ENCODE data around the gene LRG1.

LRG1 gene

DNA sequence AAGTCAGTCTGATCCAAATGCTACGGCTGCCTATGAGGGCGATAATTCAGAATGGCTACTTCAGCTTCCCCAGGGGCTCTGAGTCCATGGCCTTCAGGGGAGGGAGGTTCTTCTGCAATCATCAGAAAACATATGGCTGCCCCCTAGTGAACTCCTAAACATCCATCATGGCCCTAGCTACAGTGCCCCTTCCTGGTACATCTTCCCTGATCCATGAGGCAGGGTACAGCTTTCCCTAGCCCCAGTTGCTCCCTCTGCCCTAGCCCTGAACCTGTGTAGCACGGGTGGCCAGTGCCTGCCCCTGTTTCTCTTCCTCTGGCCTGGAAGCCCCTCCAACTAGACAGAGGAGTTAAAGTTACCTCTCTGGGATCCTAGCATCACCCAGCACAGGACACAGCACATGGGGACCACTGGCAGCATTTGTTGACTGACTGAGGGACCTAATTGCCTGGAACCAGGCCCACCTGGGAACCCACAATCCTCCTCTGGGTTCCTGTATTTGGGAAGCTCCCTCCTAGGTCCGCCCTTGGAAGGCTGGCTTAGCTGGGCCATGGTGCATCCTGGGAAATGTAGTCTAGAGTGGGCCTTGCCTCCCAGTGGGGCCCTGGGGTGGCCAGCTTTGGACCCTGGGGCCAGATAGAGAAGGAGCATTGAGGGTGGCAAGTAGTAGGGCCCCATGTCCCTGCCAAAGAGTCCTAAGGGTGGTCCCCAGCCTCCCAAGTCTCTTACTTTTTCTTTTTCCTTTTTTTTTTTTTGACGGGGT lies 37.4 kb upstream of the LRG1 start (continued):
- TF ChIP-seq YY2 (tag by site-specific recombination; IDR thresholded peaks at IDR 0.05) (no peak), ZBTB20 (tag by site-specific recombination; IDR thresholded peaks at IDR 0.05) (peak; percentile 95), HOXA7 (CRISPR knock-in tag; IDR thresholded peaks at IDR 0.05; ENCODE audit: borderline replicate concordance) (no peak), ZNF341 (tag by site-specific recombination; IDR thresholded peaks at IDR 0.05; ENCODE audit: low read depth) (no peak), ZNF354C (tag by site-specific recombination; IDR thresholded peaks at IDR 0.05; ENCODE audit: borderline replicate concordance, low read depth) (no peak), SCRT2 (tag by site-specific recombination; IDR thresholded peaks at IDR 0.05) (no peak), ZNF114 (tag by site-specific recombination; IDR thresholded peaks at IDR 0.05) (no peak), SP2 (tag by site-specific recombination; IDR thresholded peaks at IDR 0.05) (peak; percentile 60), ZNF391 (tag by site-specific recombination; IDR thresholded peaks at IDR 0.05; ENCODE audit: borderline replicate concordance, low read depth) (no peak), ZNF211 (tag by site-specific recombination; IDR thresholded peaks at IDR 0.05; ENCODE audit: low read depth) (no peak), ZNF157 (tag by site-specific recombination; IDR thresholded peaks at IDR 0.05) (no peak), ZNF274 (IDR thresholded peaks at IDR 0.05; ENCODE audit: low read length) (no peak), ZNF274 (tag by site-specific recombination; IDR thresholded peaks at IDR 0.05; ENCODE audit: borderline replicate concordance) (no peak), ZNF366 (tag by site-specific recombination; conservative IDR thresholded peaks at IDR 0.05) (no peak), ZNF350 (tag by site-specific recombination; IDR thresholded peaks at IDR 0.05) (no peak), ZNF518A (tag by site-specific recombination; conservative IDR thresholded peaks at IDR 0.05; ENCODE audit: low read depth) (no peak), ZNF398 (tag by site-specific recombination; IDR thresholded peaks at IDR 0.05) (0 out of 2 replicates have a peak, but pooled peaks have one; percentile 24), ZNF174 (tag by site-specific recombination; IDR thresholded peaks at IDR 0.05) (no peak), ZNF2 (tag by site-specific recombination; IDR thresholded peaks at IDR 0.05) (no peak), GLIS1 (tag by site-specific recombination; IDR thresholded peaks at IDR 0.05) (peak; percentile 87), ZNF580 (tag by site-specific recombination; IDR thresholded peaks at IDR 0.05) (no peak), ZBTB44 (tag by site-specific recombination; IDR thresholded peaks at IDR 0.05) (no peak), BCL11B (tag by site-specific recombination; IDR thresholded peaks at IDR 0.05; ENCODE audit: low read depth) (no peak), ZNF311 (tag by site-specific recombination; IDR thresholded peaks at IDR 0.05; ENCODE audit: borderline replicate concordance) (no peak)
- TF ChIP-seq, protein P1, sequence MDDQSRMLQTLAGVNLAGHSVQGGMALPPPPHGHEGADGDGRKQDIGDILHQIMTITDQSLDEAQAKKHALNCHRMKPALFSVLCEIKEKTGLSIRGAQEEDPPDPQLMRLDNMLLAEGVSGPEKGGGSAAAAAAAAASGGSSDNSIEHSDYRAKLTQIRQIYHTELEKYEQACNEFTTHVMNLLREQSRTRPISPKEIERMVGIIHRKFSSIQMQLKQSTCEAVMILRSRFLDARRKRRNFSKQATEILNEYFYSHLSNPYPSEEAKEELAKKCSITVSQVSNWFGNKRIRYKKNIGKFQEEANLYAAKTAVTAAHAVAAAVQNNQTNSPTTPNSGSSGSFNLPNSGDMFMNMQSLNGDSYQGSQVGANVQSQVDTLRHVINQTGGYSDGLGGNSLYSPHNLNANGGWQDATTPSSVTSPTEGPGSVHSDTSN (CRISPR knock-in tag; IDR thresholded peaks at IDR 0.05) = no peak
- TF ChIP-seq, protein P2, sequence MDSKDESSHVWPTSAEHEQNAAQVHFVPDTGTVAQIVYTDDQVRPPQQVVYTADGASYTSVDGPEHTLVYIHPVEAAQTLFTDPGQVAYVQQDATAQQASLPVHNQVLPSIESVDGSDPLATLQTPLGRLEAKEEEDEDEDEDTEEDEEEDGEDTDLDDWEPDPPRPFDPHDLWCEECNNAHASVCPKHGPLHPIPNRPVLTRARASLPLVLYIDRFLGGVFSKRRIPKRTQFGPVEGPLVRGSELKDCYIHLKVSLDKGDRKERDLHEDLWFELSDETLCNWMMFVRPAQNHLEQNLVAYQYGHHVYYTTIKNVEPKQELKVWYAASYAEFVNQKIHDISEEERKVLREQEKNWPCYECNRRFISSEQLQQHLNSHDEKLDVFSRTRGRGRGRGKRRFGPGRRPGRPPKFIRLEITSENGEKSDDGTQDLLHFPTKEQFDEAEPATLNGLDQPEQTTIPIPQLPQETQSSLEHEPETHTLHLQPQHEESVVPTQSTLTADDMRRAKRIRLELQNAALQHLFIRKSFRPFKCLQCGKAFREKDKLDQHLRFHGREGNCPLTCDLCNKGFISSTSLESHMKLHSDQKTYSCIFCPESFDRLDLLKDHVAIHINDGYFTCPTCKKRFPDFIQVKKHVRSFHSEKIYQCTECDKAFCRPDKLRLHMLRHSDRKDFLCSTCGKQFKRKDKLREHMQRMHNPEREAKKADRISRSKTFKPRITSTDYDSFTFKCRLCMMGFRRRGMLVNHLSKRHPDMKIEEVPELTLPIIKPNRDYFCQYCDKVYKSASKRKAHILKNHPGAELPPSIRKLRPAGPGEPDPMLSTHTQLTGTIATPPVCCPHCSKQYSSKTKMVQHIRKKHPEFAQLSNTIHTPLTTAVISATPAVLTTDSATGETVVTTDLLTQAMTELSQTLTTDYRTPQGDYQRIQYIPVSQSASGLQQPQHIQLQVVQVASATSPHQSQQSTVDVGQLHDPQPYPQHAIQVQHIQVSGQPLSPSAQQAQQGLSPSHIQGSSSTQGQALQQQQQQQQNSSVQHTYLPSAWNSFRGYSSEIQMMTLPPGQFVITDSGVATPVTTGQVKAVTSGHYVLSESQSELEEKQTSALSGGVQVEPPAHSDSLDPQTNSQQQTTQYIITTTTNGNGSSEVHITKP (tag by site-specific recombination; IDR thresholded peaks at IDR 0.05) = peak; percentile 99
